ENCODE data around the gene PRRT1.
A peak's percentile ranks its signal among the peaks of the same experiment; 100 is the strongest.
"Not testable (repeated sequence)": the region's sequence is repeated elsewhere in the genome, so short reads cannot be mapped to it uniquely, and the experiment has no call there.

The PRRT1 gene

DNA sequence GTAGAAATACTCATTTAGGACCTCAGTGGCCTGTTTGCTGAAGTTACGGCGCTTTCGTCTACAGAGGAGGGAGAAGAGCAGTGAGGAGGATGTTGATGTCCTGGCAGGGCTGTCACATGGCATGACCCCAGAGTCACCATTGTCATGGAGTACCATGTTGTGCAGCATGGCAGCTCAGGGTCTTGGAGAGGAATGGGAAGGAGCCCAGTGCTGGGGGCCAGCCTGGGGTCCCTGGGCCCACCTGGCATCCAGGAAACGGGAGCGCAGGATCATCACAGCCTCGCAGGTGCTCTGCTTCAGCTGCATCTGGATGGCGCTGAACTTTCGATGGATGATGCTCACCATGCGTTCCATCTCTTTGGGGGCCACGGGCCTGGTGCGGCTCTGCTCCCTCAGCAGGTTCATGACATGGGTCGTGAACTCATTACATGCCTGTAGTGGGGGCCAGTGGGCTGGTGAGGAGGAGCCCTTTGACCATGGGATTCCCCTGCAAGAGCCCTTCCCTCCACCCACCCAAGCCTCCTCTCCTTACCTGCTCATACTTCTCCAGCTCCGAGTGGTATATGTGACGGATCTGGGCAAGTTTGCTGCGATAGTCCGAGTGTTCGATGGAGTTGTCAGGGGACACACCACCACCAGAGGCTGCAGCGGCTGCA is 36.1 kb upstream of the PRRT1 start:
- not testable (repeated sequence) for DNase-seq

DNA sequence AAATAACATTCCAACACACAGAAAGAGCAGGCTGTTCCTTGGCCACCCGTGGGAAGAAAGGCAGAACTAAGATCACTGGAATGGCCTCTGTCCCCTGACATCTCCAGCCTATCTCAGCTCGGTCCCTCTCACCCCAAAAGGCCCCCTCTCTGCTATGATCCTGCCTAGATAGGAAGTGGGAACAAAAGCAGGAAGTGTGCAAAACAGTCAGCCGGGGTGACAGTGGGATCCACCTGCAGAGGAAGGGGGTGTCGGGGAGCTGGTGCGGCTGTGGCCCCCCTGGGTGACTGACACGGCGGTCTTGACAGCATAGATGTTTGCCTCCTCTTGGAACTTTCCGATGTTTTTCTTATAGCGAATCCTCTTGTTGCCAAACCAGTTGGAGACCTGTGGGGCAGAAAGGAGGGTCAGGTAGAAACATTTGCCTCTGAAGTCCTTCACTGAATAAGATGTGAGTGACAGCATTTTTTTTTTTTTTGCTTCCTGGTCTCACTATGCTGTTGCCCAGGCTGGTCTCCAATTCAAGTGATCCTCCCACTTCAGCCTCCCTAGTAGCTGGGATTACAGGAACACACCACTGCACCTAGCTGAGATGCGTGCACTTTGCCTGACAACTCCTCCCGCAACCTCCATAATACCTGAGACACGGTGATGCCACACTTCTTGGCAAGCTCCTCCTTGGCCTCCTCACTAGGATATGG is 35.4 kb upstream of the PRRT1 start:
- no peak for DNase-seq

DNA sequence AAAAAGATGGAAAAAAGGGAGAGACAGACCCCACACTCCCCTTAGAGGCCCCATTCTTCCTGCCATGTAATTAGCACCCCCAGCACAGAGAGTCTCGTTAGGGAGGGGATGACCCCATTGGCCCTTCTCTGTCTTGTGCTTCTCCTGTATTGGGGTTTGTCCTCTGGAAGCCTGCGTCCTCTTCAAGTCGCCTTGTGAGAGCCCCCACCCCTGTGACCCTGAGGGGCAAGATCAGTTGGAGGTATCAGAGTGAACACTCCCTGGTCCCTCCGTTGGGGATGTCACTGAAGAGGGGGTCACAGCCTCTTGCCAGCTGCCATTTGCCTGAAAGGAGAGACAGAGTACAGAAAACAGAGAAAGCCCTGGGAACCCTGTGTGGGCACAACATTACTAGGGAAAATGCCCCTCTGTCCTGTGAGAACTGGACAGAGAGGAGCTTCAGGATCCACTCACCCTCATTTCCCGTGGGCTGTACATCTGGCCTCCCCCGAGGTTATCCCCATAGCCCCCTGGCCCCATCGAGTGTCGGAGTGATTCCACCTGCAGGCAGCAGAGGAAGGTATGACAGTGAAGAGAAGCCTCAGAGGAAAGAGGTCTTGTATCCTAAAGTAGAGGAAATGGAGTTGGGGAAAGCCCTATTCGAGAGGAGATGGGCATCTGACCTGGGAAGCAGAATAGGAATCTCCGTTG is 34.6 kb upstream of the PRRT1 start:
- not testable (repeated sequence) for DNase-seq

DNA sequence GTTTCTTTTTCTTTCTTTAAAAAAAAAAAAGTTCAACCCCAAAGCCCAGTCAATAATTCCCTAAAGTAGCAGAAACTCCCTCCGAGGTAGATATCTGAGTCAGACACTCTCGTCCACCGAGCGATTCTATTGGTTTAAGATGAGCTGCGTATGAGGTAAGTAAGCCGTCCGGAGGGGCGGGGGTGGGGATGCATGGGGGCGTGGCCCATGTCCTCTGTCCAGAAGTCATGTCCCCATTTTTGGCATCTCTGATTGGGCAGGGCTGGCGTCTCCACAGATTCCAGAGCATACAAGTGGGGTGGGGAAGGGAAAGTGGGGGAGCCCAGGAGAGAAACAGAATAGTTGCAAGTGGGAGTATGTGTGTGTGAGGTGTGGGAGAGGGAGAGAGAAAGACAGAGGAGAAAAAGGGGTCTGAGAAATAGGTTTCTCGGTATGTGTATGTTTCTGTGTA is 34.0 kb upstream of the PRRT1 start:
- not testable (repeated sequence) for DNase-seq

DNA sequence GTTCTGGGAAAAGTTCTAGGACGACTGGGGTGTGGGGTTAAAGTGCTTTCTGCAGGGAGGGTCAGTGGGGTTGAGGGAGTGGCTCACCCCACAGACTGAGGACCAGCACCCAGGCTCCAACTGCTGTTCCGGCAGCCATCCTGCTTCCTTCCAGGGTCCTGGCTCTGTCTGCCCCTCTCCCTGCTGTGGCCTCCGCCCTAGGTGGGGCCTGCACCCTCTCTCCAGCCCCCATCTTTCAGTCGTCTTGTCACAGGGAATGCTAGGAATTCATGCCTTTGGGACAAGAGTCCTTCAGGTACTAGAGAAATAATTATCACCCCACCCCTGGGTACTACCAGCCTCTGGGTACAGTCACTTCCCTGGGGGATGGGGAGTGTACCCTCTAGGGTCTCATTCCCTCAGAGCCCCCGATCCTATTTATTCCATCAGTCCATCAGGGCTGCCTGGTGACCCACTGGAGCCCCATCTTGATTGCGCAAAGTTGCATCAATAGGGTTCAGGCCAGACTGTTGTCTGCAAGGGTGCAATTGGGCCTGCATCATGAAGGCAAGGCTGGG is 32.4 kb upstream of the PRRT1 start, which contains the start of gene AGER:
Gene AGER (minus strand): TSS at position 170 of the 557 bp plus-strand sequence. CDS start 31 bp downstream, at position 139.
- DNase-seq, result no peak

DNA sequence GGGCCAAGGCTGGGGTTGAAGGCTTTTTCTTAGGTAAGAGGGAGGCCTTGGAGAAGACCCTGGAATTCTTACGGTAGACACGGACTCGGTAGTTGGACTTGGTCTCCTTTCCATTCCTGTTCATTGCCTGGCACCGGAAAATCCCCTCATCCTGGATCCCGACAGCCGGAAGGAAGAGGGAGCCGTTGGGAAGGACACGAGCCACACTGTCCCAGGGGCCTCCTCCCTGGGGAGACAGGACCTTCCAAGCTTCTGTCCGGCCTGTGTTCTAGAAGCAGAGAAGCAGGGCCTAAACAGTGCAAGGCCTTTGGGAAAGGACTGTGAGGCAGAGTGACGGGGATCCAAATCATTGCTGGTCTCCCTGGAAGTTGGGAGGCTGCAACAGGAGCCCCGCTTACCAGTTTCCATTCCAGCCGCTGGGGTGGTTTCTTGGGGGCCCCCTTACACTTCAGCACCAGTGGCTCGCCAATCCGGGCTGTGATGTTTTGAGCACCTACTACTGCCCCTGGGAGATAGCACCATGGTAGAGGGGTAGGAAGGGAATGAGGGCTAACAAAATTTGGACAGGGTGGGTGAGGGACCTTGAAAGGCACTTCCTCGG is 31.8 kb upstream of the PRRT1 start:
- DNase-seq, result no peak

DNA sequence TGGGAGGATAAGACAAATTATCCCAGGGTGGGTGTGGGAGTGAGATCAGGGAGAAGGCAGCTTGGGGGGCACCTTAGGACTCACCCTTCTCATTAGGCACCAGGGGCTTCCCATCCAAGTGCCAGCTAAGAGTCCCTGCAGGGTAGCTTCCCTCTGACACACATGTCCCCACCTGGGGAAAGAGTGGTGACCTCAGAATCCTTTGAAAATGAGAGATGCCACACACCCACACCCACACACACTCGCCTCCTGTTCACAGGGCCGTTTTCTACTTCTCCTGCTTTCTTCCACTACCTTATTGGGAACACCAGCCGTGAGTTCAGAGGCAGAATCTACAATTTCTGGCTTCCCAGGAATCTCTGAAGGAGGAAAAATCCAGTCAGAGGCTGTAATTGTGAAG is 31.3 kb upstream of the PRRT1 start:
- DNase-seq, result no peak

DNA sequence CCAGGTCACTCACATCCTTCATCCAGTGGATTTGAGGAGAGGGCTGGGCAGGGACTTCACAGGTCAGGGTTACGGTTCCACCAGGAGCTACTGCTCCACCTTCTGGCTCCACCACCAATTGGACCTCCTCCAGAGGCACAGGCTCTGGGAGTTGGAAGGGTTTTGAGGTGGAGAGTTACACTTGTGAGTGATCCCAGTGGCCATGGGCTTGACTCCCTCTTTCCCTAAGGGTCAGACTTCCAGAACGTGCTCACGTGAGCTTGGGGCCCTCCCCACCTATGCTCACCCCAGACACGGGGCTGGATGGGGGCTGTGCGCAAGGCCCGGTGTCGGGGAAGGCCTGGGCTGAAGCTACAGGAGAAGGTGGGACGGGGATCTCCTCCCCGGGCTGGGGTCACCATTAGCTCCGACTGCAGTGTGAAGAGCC is 30.8 kb upstream of the PRRT1 start:
- DNase-seq, result no peak

DNA sequence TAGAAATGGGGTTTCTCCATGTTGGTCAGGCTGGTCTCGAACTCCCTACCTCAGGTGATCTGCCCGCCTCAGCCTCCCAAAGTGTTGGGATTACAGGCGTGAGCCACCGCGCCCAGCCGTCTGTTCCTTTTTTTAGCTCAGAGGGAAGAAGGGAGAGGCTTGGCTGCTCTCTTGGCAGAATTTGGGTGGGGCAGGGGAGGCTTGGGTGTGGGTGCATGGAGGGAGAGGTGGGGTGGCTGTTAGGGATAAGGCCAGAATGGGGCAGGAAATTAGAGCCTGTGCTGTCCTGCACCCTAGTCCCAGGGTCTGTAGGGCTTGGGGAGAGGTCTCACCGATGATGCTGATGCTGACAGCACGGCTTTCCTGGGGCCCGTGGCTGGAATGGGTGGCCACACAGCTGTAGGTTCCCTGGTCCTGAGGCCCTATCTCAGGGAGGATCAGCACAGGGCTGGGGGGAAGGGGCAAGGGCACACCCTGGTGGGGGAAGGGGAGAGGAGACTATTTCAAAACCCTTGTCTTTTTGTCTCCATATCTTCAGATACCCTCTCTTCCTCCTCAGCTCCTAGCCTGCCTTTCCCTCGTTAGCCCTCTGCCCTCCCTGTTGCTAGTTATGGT is 30.3 kb upstream of the PRRT1 start:
- DNase-seq, result no peak

DNA sequence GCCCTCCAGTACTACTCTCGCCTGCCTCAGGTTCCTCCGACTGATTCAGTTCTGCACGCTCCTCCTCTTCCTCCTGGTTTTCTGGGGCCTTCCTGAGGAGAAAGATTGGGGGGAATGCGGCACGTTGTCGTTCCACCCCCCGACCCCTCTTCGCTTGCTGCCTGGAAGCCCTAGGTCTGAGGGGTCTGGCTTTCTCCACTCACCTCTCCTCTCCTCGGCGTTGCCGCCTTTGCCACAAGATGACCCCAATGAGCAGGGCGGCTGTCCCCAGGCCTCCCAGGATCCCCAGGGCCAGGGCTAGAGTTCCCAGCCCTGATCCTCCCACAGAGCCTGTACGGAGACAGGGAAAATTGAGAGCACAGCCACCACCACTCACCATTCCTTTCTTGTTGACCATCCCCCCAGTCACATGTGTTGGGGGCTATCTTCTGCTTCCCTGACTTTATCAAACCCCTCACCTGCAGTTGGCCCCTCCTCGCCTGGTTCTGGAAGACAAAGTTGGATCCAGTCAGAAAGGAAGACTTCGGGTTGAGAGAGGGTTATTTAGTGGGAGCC is 29.5 kb upstream of the PRRT1 start:
- DNase-seq, result no peak

DNA sequence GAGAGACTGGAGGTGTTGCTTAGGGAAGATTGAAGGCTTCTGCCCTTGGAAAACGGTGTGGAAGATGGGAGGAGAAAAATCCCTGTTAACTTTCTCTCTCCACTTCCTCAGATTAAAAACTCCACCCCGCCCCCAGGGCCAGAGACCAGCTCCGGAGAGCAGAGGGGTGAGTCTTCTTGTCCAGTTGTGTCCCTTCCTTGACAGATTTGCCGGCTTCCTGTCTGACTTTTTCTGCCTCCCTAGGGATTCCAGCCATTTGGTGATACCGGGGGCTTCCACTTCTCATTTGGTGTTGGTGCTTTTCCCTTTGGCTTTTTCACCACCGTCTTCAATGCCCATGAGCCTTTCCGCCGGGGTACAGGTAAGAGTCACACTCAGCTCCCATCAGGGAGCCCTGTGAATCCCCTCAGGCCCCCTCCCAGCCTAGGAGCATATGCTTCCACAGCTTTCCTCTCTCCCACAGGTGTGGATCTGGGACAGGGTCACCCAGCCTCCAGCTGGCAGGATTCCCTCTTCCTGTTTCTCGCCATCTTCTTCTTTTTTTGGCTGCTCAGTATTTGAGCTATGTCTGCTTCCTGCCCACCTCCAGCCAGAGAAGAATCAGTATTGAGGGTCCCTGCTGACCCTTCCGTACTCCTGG is 28.1 kb upstream of the PRRT1 start:
- DNase-seq, result no peak

DNA sequence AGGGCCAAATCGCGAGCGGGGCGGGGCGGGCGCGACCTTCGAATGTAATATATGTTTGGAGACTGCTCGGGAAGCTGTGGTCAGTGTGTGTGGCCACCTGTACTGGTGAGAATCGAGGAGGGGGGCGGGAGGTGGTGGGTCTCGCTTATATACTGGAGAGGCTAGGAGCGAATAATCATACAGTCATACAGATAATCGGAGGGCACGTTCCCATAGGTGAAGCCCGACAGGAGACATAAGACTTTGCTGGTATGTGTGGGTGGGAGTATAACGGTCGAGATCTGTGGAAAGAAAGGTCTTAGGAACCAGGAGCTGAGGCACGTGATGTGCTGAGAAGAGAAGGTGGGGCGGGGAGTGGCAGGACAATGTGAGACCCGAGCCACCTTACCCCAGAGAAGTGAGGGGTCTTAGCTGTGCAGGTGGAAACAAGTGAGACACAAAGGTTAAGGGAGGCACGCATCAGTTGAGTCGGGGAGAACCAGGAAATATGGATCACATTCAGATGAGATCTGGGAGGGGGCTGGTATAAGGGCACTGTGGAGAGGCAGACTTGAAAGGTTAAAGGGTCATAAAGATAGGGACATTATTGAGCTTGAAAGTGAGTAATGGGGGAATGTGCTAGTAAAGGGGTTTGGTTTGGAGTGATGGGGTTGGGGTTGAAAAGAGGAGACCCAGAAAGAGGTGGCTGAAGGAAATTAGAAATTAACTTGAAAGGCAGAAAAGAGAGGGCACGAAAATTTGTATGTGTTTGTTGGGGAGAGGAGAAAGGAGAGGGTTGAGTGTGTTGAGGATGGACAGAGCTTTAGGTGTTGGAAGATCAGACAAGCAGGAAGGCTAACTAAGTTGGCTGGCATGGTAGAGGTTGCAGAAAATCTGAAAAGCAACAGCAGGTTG is 27.1 kb upstream of the PRRT1 start:
- DNase-seq, result peak; percentile 23

DNA sequence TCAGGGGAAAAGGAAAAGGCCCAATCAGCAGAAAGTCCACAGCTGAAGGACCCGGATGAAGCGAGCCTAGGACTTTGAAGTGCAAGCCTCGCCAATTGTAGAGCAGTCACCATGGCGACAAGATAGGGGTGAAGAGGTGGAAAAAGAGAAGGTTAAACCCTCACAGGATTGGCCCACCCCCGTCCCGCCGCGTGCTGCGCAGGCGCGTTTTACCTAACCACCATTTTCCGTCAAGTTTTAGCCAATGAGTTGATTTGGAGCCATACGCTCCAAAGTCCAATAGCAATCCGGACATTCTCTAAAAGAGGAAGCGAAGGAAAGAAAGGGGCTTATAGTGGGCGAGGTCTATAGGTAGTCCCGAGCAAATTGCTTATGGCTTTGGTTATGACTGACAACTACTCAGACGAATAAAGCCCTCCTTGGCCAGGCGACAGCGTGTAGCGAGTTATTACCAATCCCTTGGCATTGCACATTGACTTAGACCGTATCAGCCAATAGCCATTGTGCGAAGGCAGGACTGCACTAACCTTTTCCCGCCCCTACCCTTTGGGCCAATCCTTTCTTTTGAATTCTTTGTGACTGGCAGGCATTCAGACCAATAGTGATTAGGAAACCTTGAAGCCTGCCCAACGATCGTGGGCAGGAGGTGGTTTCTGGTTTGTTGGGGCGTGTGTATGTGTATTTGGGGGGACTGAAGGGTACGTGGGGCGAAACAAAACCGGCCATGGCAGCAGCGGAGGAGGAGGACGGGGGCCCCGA is 26.2 kb upstream of the PRRT1 start, which contains the start of gene RNF5:
Gene RNF5 (plus strand): TSS at position 618 of the 759 bp plus-strand sequence. CDS start 107 bp downstream, at position 725.
- peak; percentile 99 for DNase-seq

DNA sequence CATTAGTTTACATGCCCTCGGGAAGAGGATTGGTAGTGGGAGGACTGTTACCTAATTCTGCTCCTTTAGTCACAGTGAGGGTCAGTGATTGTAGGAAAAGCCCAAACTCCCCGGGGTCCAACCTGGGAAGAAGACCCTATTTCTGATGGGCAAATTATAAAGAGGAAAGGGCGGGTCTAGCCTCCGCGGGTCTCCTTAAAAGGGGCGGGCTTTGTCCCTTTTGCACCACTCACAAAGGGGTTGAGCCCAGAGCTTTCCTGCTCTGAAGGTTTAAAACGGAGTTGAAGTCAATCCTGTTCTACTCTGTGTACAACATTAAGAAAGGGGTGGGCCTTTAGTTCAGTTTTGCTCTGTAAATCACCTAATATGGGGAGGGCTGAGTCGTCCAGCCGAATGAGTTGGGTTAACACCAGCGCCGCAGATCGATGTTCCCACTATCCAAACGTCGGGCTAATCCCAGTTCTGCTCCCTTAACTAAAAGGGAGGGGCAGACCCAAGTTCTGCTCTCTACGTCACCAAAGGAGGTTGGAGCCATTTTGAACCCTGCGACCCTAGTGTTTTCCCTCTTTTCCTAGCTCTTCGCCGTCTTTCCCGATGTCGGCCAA is 25.5 kb upstream of the PRRT1 start:
- peak; percentile 63 for DNase-seq

DNA sequence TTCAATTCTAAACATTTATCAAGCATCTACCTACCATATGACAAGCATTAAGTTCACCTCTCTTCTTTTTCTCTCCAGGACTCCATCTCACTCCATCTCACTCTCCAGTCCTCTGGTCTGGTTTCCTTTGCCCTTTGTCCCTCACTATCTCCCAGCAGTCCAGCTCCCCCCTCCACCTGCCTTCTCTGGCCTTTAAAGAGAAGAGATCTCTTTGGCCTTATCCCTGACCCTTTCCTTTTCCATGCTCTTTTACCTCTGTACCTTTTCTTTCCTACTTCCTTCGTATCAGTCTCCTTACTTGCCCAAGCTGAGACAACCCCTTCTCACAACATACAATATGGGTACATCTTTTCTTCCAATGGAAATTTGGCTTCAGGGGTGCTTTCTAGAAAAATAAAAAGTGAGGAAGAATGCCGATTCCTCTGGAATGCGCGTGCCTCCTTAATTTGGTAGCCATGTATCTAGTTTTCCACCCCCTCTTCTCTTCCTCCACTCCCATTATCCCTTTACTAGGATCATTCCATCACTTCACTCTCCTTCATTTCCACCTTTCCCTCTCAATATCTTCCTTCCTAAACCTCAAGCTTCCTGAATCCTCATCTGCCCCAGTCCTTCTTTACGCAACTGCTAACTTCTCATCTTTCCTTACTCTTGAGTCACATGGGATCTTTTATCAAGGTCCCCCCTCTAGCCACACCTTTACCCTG is 24.9 kb upstream of the PRRT1 start:
- no peak for DNase-seq

DNA sequence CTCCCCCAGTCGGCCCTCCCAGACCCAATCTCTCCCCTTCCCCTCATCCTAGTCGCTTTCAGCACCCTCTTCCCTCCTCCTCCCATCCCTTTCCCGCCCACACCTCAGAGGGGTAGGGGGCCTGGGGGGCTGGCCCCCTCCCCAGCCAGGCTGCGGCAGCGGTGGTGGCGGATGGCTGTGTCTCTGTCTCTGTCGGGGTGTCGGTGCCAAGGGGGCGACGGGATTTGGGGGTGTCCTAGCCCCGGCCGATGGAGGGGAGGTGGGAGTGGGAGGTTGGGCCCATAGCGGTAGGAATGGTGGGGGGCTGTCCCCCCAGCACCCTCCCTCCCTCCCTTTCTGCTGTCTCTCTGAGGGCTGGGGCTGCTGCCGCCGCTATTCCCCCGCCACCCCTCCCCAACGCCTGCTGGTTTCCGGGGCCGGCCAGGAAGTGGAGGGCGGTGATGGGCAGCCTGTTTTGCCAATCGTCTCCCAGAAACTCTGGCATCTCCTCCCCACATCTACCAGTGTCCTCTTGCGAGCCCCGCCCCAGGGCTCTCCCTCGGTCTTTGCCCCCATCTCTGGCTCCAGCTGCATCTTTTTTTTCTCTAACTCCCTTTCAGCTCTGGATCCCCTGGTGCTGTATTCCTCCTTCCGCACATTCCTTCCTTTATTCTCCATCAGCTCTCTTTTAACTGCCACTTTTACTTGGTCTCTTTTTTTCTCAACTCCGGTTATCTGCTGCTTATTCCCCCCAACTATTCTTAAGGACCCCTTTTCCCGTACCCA is 24.2 kb upstream of the PRRT1 start, which contains the start of gene AGPAT1:
Gene AGPAT1 (minus strand): TSS at position 374 of the 765 bp plus-strand sequence. CDS start 4,588 bp downstream, outside the sequence.
- DNase-seq, result peak; percentile 97

DNA sequence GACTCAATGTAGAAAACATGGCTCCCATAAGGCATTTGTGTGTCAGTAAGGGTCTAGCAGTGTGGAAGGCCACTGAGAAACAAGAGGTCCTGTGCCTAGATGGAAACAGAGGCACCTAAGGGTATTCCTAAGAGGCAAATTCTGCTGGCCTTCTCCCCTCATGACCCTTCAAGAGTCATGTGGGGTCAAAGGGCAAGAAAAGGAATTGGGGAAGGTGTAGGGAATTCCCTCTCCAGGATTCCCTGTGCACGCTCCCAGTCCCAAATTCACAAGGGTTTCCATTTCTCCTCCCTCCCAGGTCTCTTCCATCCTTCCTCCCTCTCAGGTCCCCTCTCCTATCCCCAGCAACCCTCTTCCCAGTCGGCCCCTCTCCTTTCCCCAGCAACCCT is 23.6 kb upstream of the PRRT1 start:
- DNase-seq, result no peak

DNA sequence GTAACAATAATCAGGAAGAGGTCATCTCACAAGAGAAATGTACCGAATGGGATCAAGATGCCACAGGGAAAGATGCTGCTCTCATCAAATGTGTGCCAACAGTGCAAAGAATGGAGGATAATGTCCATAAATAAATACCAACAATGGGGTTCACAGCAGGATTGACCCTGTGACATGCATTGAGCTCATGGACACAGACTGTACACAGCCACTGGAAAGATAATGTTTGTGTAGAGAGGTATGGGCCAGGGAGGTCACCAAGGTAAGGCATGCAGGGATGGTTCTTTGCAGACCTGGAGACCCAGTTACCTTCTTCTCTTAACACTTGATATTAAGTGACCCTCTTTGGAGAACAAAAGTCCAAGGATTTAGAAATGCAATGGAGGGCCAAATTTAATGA is 22.7 kb upstream of the PRRT1 start:
- DNase-seq, result no peak

Data from midbrain (tissue), 1 donor.